CD8-positive, alpha-beta memory T cell (primary cell): Measurements from ENCODE around the gene RFNG. TPM values are rescaled to one million over a fixed set of nuclear protein-coding genes. Genes with fewer than 3 reads are reported as not detected.

ENCODE experiments used
- CTCF ChIA-PET: fragments of 350-600 bp; sonication (Branson Sonifier 250); formaldehyde crosslinking; loops from one replicate; lab custom pipeline; 2021; ENCODE audit warnings: antibody characterized with exemption; lab: Charles Lee
- POLR2A ChIA-PET: fragments of 350-600 bp; sonication (Branson Sonifier 250); formaldehyde crosslinking; loops from one replicate; lab custom pipeline; 2021; ENCODE audit warnings: antibody characterized with exemption; lab: Charles Lee
- DNase-seq, 5 donors: peaks; one replicate each; pipeline versions ENCODE4 v3.0.0 to v3.0.0-alpha.2; 2020 to 2022; ENCODE audit warnings: mixed read lengths in 1 of 5
- H3K27ac ChIP-seq: one replicate; pipeline ENCODE4 v1.7.0; 2013; ENCODE audit warnings: low read depth, mild to moderate bottlenecking, low read length, moderate library complexity
- H3K27me3 ChIP-seq: 2 replicates; pipeline ENCODE4 v1.7.0; 2013; ENCODE audit warnings: low read length, mild to moderate bottlenecking; ENCODE audit not compliant: insufficient read depth, poor library complexity, severe bottlenecking
- H3K36me3 ChIP-seq: 2 replicates; pipeline ENCODE4 v1.7.0; 2013; ENCODE audit warnings: mild to moderate bottlenecking, low read length, moderate library complexity; ENCODE audit not compliant: insufficient read depth
- H3K4me1 ChIP-seq: 2 replicates; pipeline ENCODE4 v1.7.0; 2013; ENCODE audit warnings: mild to moderate bottlenecking, low read length, moderate library complexity; ENCODE audit not compliant: insufficient read depth
- H3K4me3 ChIP-seq: 2 replicates; pipeline ENCODE4 v1.7.0; 2013; ENCODE audit warnings: mild to moderate bottlenecking, low read length
- H3K9me3 ChIP-seq: 2 replicates; pipeline ENCODE4 v1.7.0; 2013; ENCODE audit warnings: mild to moderate bottlenecking, low read length
- H3K27ac Mint-ChIP-seq, 8 donors: one replicate each; pipeline ENCODE4 v1.8.0; 2020 to 2021; ENCODE audit warnings: mixed read lengths in 8 of 8, mild to moderate bottlenecking in 6 of 8, inconsistent platforms in 3 of 8, moderate library complexity in 3 of 8
- H3K27me3 Mint-ChIP-seq, 2 donors: one replicate each; pipeline ENCODE4 v1.8.0; 2020 to 2021; ENCODE audit warnings: mixed read lengths in 2 of 2, mild to moderate bottlenecking in 1 of 2, moderate library complexity in 1 of 2
- H3K36me3 Mint-ChIP-seq, 3 donors: one replicate each; pipeline ENCODE4 v1.8.0; 2020 to 2021; ENCODE audit warnings: mixed read lengths in 3 of 3, inconsistent platforms in 1 of 3, mild to moderate bottlenecking in 1 of 3
- H3K4me1 Mint-ChIP-seq, 3 donors: one replicate each; pipeline ENCODE4 v1.8.0; 2020 to 2021; ENCODE audit warnings: mixed read lengths in 3 of 3, inconsistent platforms in 1 of 3, mild to moderate bottlenecking in 1 of 3
- H3K4me3 Mint-ChIP-seq, 7 donors: one replicate each; pipeline ENCODE4 v1.8.0; 2020 to 2021; ENCODE audit warnings: mixed read lengths in 7 of 7, mild to moderate bottlenecking in 6 of 7, moderate library complexity in 4 of 7, inconsistent platforms in 2 of 7
- H3K9me3 Mint-ChIP-seq, 5 donors: one replicate each; pipeline ENCODE4 v1.8.0; 2020 to 2022; ENCODE audit warnings: mixed read lengths in 5 of 5, mild to moderate bottlenecking in 3 of 5, moderate library complexity in 2 of 5, inconsistent platforms in 1 of 5
- polyA plus RNA-seq: library from polyadenylated mRNA; unstranded; fragments of 300-500 nt; fragmentation: Illumina TruSeq; gene quantifications from one replicate; pipeline ENCODE4 v1.2.3, GENCODE V29; 2021
- total RNA-seq, 2 experiments: library from RNA; stranded (reverse); gene quantifications; one replicate each; pipeline ENCODE4 v1.2.3, GENCODE V29; 2021

Gene RFNG
- total and polyA plus RNA-seq, 3 experiments from 2014 or later: 7.3 to 19.4 (median 18.1) TPM

DNA sequence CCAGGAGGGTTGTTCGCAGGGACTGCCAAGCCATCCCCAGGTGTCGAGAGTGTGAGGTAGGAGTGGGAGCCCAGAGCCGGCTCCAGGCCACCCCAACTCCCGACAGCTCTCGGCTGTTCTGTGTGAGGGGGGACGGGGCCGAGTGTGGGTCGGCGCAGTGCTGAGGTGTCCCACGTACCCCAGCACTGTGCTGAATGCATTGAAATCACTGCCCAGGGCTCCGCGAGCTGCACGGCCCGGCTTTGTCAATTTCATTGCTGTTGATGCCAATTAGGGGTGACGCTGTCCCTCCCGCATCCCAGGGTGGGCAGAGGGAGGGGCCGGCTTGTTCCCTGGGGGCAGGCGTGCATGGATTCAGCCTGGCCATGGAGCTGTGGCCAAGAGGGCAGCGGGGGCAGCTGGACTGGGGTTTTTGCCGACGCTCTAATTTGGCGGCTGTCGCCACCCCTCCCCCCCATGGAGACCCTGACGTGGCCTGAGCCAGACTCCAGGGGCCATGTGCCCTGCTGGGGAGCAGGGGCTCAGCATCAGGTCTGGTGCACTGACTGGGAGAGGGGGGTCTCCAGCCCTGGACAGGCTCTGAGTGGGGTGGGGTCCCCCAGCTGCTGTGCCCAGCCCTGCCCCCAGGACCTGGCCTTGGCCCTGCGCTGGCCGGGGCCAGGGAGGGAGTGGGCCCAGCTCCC is 43.2 kb downstream of the RFNG start:
- Histone ChIP-seq H3K9me3 (no peaks in the 10 kb centered on the region), H3K4me3 (no peak overlapping the region), H3K27me3 (no peaks in the 10 kb centered on the region), H3K36me3 (no peaks in the 10 kb centered on the region), H3K27ac (no peak overlapping the region), H3K4me1 (no peaks in the 10 kb centered on the region)
- Mint-ChIP-seq H3K36me3 (peaks cover 0 to 2% (median 0%) of the 10 kb centered on the region in 3 donors), H3K4me3 (no peak overlapping the region), H3K27me3 (no peaks in the 10 kb centered on the region), H3K9me3 (no peaks in the 10 kb centered on the region), H3K4me1 (no peaks in the 10 kb centered on the region), H3K27ac (no peak overlapping the region)
- CTCF ChIA-PET: interaction anchor here (1.1 to 1.4 kb wide), 2 partner anchors 29 to 49 kb away, joined by 3 to 5 read pairs; no protein-coding TSS in a partner anchor
- POLR2A ChIA-PET: interaction anchor here (0.6 kb wide), 1 partner anchor 128 kb away, joined by 3 read pairs; no protein-coding TSS in a partner anchor
- no peak for DNase-seq

- H3K4me3 Mint-ChIP-seq: no peak overlapping the region
Measured at GRCh38 chr17:82007495-82008257, 43.9 kb downstream of the RFNG start.

DNA sequence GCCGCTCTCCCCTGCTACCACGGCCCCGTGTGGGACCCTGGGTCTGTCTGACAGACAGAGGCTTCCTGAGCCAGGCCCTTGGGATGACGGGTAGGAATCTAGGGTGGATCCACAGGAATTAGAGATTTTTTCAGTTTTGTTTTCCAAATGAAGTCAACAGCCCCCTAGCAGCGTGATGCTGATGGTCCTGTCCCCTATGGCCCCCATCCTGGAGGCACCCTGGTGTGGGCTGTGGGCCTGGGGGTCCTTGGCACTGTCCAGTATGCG is 44.5 kb downstream of the RFNG start:
- ChIA-PET POLR2A (no interaction called here), CTCF (no interaction called here)
- Mint-ChIP-seq H3K27ac (no peak overlapping the region), H3K27me3 (no peaks in the 10 kb centered on the region), H3K36me3 (no peaks in the 10 kb centered on the region), H3K4me3 (no peak overlapping the region), H3K9me3 (no peaks in the 10 kb centered on the region), H3K4me1 (no peaks in the 10 kb centered on the region)
- Histone ChIP-seq H3K27ac (no peak overlapping the region), H3K4me3 (no peak overlapping the region), H3K27me3 (no peaks in the 10 kb centered on the region), H3K36me3 (no peaks in the 10 kb centered on the region), H3K4me1 (no peaks in the 10 kb centered on the region), H3K9me3 (no peaks in the 10 kb centered on the region)
- no peak for DNase-seq

More at GRCh38 chr17:82007495-82008257, 43.9 kb downstream of the RFNG start:
- no peaks in the 10 kb centered on the region for H3K4me1 Mint-ChIP-seq
- no peaks in the 10 kb centered on the region for H3K27me3 Mint-ChIP-seq
- H3K36me3 Mint-ChIP-seq: peaks cover 0 to under 1% (median 0%) of the 10 kb centered on the region in 3 donors
- H3K9me3 Mint-ChIP-seq: no peaks in the 10 kb centered on the region
- POLR2A ChIA-PET: interaction anchor here (0.6 kb wide), 1 partner anchor 128 kb away, joined by 3 read pairs; no protein-coding TSS in a partner anchor
- no peak for DNase-seq
- Histone ChIP-seq H3K27ac (no peak overlapping the region), H3K36me3 (no peaks in the 10 kb centered on the region), H3K4me1 (no peaks in the 10 kb centered on the region), H3K27me3 (no peaks in the 10 kb centered on the region), H3K4me3 (no peak overlapping the region), H3K9me3 (no peaks in the 10 kb centered on the region)
- CTCF ChIA-PET: no interaction called here
- H3K27ac Mint-ChIP-seq: no peak overlapping the region

GRCh38 chr17:82006468-82007227 is 45.0 kb downstream of the RFNG start:
- no peaks in the 10 kb centered on the region for H3K36me3 ChIP-seq
- H3K9me3 ChIP-seq: no peaks in the 10 kb centered on the region
- Mint-ChIP-seq H3K9me3 (no peaks in the 10 kb centered on the region), H3K4me3 (no peak overlapping the region), H3K27ac (no peak overlapping the region), H3K4me1 (no peaks in the 10 kb centered on the region), H3K27me3 (no peaks in the 10 kb centered on the region), H3K36me3 (no peaks in the 10 kb centered on the region)
- DNase-seq: no peak
- H3K27me3 ChIP-seq: no peaks in the 10 kb centered on the region
- POLR2A ChIA-PET: no interaction called here
- no peak overlapping the region for H3K4me3 ChIP-seq
- H3K27ac ChIP-seq: no peak overlapping the region
- H3K4me1 ChIP-seq: no peaks in the 10 kb centered on the region
- CTCF ChIA-PET: no interaction called here

DNA sequence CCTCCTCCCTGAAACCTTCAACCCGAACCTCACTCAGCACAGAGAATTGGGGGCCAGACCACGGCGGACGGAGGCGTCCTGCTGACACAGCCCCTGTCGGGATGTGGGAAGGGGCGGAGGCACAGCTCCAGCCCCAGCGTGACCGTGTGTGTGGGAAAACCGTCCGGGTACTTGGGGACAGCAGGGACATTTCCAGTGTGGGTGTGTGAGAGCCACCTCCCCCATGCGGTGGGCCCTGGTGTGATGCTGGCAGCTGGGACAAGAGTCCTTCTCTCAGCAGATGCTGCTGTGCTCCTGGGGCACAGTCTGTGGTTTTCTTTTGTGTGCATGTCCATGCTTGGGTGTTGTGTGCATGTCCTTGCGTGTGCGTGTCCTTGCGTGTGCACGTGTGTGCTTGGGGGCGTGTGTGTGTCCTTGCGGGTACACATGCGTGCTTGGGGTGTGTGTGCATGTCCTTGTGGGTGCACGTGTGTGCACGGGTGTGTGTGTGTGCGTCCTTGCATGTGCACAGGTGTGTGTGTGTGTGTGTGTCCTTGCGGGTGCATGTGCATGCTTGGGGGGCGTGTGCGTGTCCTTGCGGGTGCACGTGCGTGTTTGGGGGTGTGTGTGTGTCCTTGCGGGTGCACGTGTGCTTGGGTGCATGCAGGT is 45.8 kb downstream of the RFNG start:
- H3K9me3 ChIP-seq: no peaks in the 10 kb centered on the region
- peak overlapping the region in 2 of 8 donors; percentile 42 to 84 for H3K27ac Mint-ChIP-seq
- no peak overlapping the region for H3K27ac ChIP-seq
- H3K4me3 ChIP-seq: no peak overlapping the region
- H3K36me3 Mint-ChIP-seq: no peaks in the 10 kb centered on the region
- H3K4me1 Mint-ChIP-seq: no peaks in the 10 kb centered on the region
- H3K9me3 Mint-ChIP-seq: no peaks in the 10 kb centered on the region
- no peak for DNase-seq
- H3K4me1 ChIP-seq: no peaks in the 10 kb centered on the region
- ChIA-PET POLR2A (no interaction called here), CTCF (no interaction called here)
- no peaks in the 10 kb centered on the region for H3K27me3 ChIP-seq
- no peak overlapping the region for H3K4me3 Mint-ChIP-seq
- no peaks in the 10 kb centered on the region for H3K27me3 Mint-ChIP-seq
- H3K36me3 ChIP-seq: no peaks in the 10 kb centered on the region

- CTCF ChIA-PET: interaction anchor here (1.5 kb wide), 1 partner anchor 45 kb away, joined by 5 read pairs; no protein-coding TSS in a partner anchor
- Mint-ChIP-seq H3K4me1 (no peaks in the 10 kb centered on the region), H3K4me3 (no peak overlapping the region), H3K27me3 (no peaks in the 10 kb centered on the region), H3K9me3 (no peaks in the 10 kb centered on the region), H3K36me3 (no peaks in the 10 kb centered on the region), H3K27ac (no peak overlapping the region)
- H3K4me1 ChIP-seq: no peaks in the 10 kb centered on the region
- H3K4me3 ChIP-seq: no peak overlapping the region
- H3K27ac ChIP-seq: no peak overlapping the region
- no peaks in the 10 kb centered on the region for H3K9me3 ChIP-seq
- no peaks in the 10 kb centered on the region for H3K27me3 ChIP-seq
- POLR2A ChIA-PET: no interaction called here
- H3K36me3 ChIP-seq: no peaks in the 10 kb centered on the region
- DNase-seq: no peak
Measured at GRCh38 chr17:82004517-82005455, 46.8 kb downstream of the RFNG start.
